ENCODE data around the gene RASL10B.

Gene RASL10B

DNA sequence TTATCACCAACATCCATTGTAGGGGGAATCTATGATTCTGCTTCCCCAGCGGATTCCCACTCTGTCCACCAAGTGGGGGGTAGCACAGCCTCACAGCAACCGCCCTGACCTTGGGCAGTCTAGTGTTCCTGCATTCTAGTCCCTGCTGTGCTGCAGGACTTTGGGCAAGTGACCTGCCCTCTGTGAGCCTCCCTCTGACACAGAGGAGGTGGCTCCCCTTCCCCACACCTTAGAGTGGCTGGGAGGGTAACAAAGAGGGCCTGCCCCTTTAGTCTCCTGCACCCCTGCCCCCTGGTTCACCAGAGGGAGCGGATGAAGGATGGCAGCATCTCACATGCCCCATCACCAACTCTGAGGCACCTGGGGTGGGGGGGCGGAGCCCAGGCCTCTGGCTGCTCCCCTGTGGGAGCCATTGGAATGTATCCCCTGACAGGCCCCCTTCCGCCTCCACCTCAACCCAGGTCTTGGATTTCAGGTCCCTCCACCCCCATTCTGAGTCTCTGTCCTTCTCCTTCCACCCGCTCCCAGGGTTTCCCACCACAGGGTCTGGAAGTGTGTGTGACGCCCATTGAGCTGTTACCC lies 11.5 kb downstream of the RASL10B start:
- peaks cover 2 to 10% of the 10 kb centered on the region in 2 donors for H3K4me1 ChIP-seq (ENCODE audit: control insufficient read depth in 1 of 2, insufficient read depth in 2 of 2, low read length in 2 of 2)
- no peaks in the 10 kb centered on the region for H3K36me3 ChIP-seq (ENCODE audit: control insufficient read depth in 1 of 2, insufficient read depth in 2 of 2, low read length in 2 of 2)
- no peak overlapping the region for H3K4me3 ChIP-seq (ENCODE audit: low read depth in 1 of 2, low read length in 2 of 2)
- no peak overlapping the region for H3K27ac ChIP-seq (ENCODE audit: low read length)
- H3K9me3 ChIP-seq (ENCODE audit: control insufficient read depth in 1 of 2, low read length in 2 of 2) = no peaks in the 10 kb centered on the region
- H3K27me3 ChIP-seq (ENCODE audit: low read depth, low read length) = peaks cover 27% of the 10 kb centered on the region

- H3K27ac ChIP-seq (ENCODE audit: low read length) = no peak overlapping the region
- peaks cover 27% of the 10 kb centered on the region for H3K27me3 ChIP-seq (ENCODE audit: low read depth, low read length)
- no peaks in the 10 kb centered on the region for H3K36me3 ChIP-seq (ENCODE audit: control insufficient read depth in 1 of 2, insufficient read depth in 2 of 2, low read length in 2 of 2)
- H3K9me3 ChIP-seq (ENCODE audit: control insufficient read depth in 1 of 2, low read length in 2 of 2) = no peaks in the 10 kb centered on the region
- H3K4me1 ChIP-seq (ENCODE audit: control insufficient read depth in 1 of 2, insufficient read depth in 2 of 2, low read length in 2 of 2) = peaks cover 2 to 10% of the 10 kb centered on the region in 2 donors
- H3K4me3 ChIP-seq (ENCODE audit: low read depth in 1 of 2, low read length in 2 of 2) = no peak overlapping the region
Measured at GRCh38 chr17:35743626-35744328, 12.3 kb downstream of the RASL10B start.

DNA sequence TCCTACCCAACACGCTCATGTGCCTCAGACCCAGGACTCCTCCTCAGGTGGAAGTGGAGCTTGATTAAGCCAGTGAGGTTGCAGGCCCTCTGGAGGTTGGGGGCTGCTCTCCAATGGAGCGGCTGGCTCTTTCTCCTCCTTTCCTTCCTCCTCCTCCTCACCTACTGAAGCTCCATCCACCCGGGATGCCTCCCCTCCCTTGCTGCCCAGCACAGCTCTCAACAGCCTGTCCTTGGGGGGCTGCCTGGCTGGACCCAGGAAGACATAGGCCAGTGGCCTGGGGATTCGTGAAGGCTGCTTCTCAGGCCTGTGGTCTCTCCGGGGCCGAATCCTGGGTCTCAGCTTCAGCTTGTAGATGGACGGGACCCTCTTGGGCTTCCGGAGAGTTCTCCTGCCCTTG lies 13.4 kb downstream of the RASL10B start:
- no peak overlapping the region for H3K4me3 ChIP-seq (ENCODE audit: low read depth in 1 of 2, low read length in 2 of 2)
- H3K27ac ChIP-seq (ENCODE audit: low read length) = no peak overlapping the region
- peaks cover 2 to 12% of the 10 kb centered on the region in 2 donors for H3K4me1 ChIP-seq (ENCODE audit: control insufficient read depth in 1 of 2, insufficient read depth in 2 of 2, low read length in 2 of 2)
- peaks cover 38% of the 10 kb centered on the region for H3K27me3 ChIP-seq (ENCODE audit: low read depth, low read length)
- H3K9me3 ChIP-seq (ENCODE audit: control insufficient read depth in 1 of 2, low read length in 2 of 2) = no peaks in the 10 kb centered on the region
- H3K36me3 ChIP-seq (ENCODE audit: control insufficient read depth in 1 of 2, insufficient read depth in 2 of 2, low read length in 2 of 2) = no peaks in the 10 kb centered on the region

- Histone ChIP-seq H3K27me3 (ENCODE audit: low read depth, low read length) (peaks cover 37% of the 10 kb centered on the region), H3K27ac (ENCODE audit: low read length) (no peak overlapping the region), H3K4me1 (ENCODE audit: control insufficient read depth in 1 of 2, insufficient read depth in 2 of 2, low read length in 2 of 2) (peaks cover 2 to 16% of the 10 kb centered on the region in 2 donors), H3K4me3 (ENCODE audit: low read depth in 1 of 2, low read length in 2 of 2) (no peak overlapping the region), H3K9me3 (ENCODE audit: control insufficient read depth in 1 of 2, low read length in 2 of 2) (no peaks in the 10 kb centered on the region), H3K36me3 (ENCODE audit: control insufficient read depth in 1 of 2, insufficient read depth in 2 of 2, low read length in 2 of 2) (no peaks in the 10 kb centered on the region)
Measured at GRCh38 chr17:35745246-35745645, 13.8 kb downstream of the RASL10B start.

DNA sequence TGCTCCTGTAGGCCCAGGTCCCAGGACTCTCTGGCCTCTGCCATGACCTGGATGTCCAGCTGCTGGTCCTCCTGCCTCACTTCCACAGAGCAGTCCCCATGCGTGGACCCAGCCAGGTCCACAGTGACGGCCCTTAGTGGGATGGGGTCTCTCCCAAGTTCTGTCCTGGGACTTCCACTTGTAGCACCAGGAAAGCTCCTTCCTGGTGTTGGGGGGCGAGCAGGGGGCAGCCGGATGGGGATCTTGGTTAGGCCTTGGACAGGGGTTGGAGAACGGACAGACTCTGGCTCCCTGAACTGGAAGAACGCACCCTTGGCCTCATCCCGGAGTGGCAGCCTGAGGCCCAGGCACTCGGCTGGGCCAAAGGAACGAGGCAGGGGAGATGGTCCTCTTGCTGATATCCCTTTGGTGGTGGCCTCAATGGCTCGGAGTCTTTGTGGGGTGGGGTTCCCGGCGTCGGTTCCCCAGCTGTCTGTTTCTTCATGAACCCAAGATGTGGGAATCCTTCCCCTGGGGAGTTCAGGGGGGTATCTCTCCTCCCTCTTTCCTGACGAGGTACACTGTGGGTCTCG lies 14.4 kb downstream of the RASL10B start:
- H3K9me3 ChIP-seq (ENCODE audit: control insufficient read depth in 1 of 2, low read length in 2 of 2) = no peaks in the 10 kb centered on the region
- H3K36me3 ChIP-seq (ENCODE audit: control insufficient read depth in 1 of 2, insufficient read depth in 2 of 2, low read length in 2 of 2) = no peaks in the 10 kb centered on the region
- H3K27ac ChIP-seq (ENCODE audit: low read length) = no peak overlapping the region
- H3K4me3 ChIP-seq (ENCODE audit: low read depth in 1 of 2, low read length in 2 of 2) = no peak overlapping the region
- peaks cover 2 to 16% of the 10 kb centered on the region in 2 donors for H3K4me1 ChIP-seq (ENCODE audit: control insufficient read depth in 1 of 2, insufficient read depth in 2 of 2, low read length in 2 of 2)
- H3K27me3 ChIP-seq (ENCODE audit: low read depth, low read length) = peaks cover 37% of the 10 kb centered on the region

GRCh38 chr17:35747540-35748017 lies 16.1 kb downstream of the RASL10B start:
- Histone ChIP-seq H3K9me3 (ENCODE audit: control insufficient read depth in 1 of 2, low read length in 2 of 2) (no peaks in the 10 kb centered on the region), H3K27ac (ENCODE audit: low read length) (no peak overlapping the region), H3K27me3 (ENCODE audit: low read depth, low read length) (peaks cover 26% of the 10 kb centered on the region), H3K36me3 (ENCODE audit: control insufficient read depth in 1 of 2, insufficient read depth in 2 of 2, low read length in 2 of 2) (no peaks in the 10 kb centered on the region), H3K4me1 (ENCODE audit: control insufficient read depth in 1 of 2, insufficient read depth in 2 of 2, low read length in 2 of 2) (peaks cover 2 to 12% of the 10 kb centered on the region in 2 donors), H3K4me3 (ENCODE audit: low read depth in 1 of 2, low read length in 2 of 2) (no peak overlapping the region)

GRCh38 chr17:35748341-35748841 lies 17.0 kb downstream of the RASL10B start:
- Histone ChIP-seq H3K27ac (ENCODE audit: low read length) (no peak overlapping the region), H3K27me3 (ENCODE audit: low read depth, low read length) (peaks cover 20% of the 10 kb centered on the region), H3K9me3 (ENCODE audit: control insufficient read depth in 1 of 2, low read length in 2 of 2) (no peaks in the 10 kb centered on the region), H3K4me3 (ENCODE audit: low read depth in 1 of 2, low read length in 2 of 2) (no peak overlapping the region), H3K4me1 (ENCODE audit: control insufficient read depth in 1 of 2, insufficient read depth in 2 of 2, low read length in 2 of 2) (peaks cover 2 to 21% of the 10 kb centered on the region in 2 donors), H3K36me3 (ENCODE audit: control insufficient read depth in 1 of 2, insufficient read depth in 2 of 2, low read length in 2 of 2) (no peaks in the 10 kb centered on the region)

DNA sequence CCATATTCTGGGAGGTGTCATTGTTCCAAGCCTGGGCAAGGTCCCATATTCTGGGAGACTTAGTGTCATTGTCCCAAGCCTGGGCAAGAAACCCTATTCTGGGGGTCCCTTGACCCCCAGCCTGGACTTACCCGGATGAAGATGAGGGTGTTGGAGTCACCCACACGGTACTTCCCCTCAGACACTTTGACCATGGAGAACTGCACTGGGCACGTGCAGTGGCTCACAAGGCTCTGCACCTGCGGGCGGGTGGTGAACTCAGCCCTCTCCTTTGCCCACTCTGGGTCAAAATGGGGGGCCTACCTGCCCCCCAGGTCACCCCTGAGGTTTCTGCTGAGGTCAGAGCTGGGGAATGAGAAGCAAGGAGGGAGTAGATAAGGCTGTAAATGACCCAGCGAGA lies 17.5 kb downstream of the RASL10B start:
- Histone ChIP-seq H3K4me1 (ENCODE audit: control insufficient read depth in 1 of 2, insufficient read depth in 2 of 2, low read length in 2 of 2) (peaks cover 0 to 21% of the 10 kb centered on the region in 2 donors), H3K4me3 (ENCODE audit: low read depth in 1 of 2, low read length in 2 of 2) (no peak overlapping the region), H3K27ac (ENCODE audit: low read length) (no peak overlapping the region), H3K36me3 (ENCODE audit: control insufficient read depth in 1 of 2, insufficient read depth in 2 of 2, low read length in 2 of 2) (no peaks in the 10 kb centered on the region), H3K27me3 (ENCODE audit: low read depth, low read length) (peaks cover 20% of the 10 kb centered on the region), H3K9me3 (ENCODE audit: control insufficient read depth in 1 of 2, low read length in 2 of 2) (no peaks in the 10 kb centered on the region)

- H3K4me3 ChIP-seq (ENCODE audit: low read depth in 1 of 2, low read length in 2 of 2) = peak overlapping the region in 1 of 2 donors; percentile 35
- no peak overlapping the region for H3K27ac ChIP-seq (ENCODE audit: low read length)
- H3K36me3 ChIP-seq (ENCODE audit: control insufficient read depth in 1 of 2, insufficient read depth in 2 of 2, low read length in 2 of 2) = no peaks in the 10 kb centered on the region
- peaks cover 20% of the 10 kb centered on the region for H3K27me3 ChIP-seq (ENCODE audit: low read depth, low read length)
- no peaks in the 10 kb centered on the region for H3K9me3 ChIP-seq (ENCODE audit: control insufficient read depth in 1 of 2, low read length in 2 of 2)
- H3K4me1 ChIP-seq (ENCODE audit: control insufficient read depth in 1 of 2, insufficient read depth in 2 of 2, low read length in 2 of 2) = peaks cover 0 to 21% of the 10 kb centered on the region in 2 donors
Measured at GRCh38 chr17:35749560-35750412, 18.3 kb downstream of the RASL10B start.

- Histone ChIP-seq H3K27me3 (ENCODE audit: low read depth, low read length) (peaks cover 20% of the 10 kb centered on the region), H3K27ac (ENCODE audit: low read length) (no peak overlapping the region)
Measured at GRCh38 chr17:35750526-35751395, 19.3 kb downstream of the RASL10B start.

More at GRCh38 chr17:35750526-35751395, 19.3 kb downstream of the RASL10B start:
- no peaks in the 10 kb centered on the region for H3K36me3 ChIP-seq (ENCODE audit: control insufficient read depth in 1 of 2, insufficient read depth in 2 of 2, low read length in 2 of 2)
- H3K4me3 ChIP-seq (ENCODE audit: low read depth in 1 of 2, low read length in 2 of 2) = no peak overlapping the region
- no peaks in the 10 kb centered on the region for H3K9me3 ChIP-seq (ENCODE audit: control insufficient read depth in 1 of 2, low read length in 2 of 2)
- H3K4me1 ChIP-seq (ENCODE audit: control insufficient read depth in 1 of 2, insufficient read depth in 2 of 2, low read length in 2 of 2) = peaks cover 0 to 21% of the 10 kb centered on the region in 2 donors
